Liver (tissue), 9 donors: ENCODE measurements around the gene PRMT2. TPM values are rescaled to one million over a fixed set of nuclear protein-coding genes. Genes with fewer than 3 reads are reported as not detected.

ENCODE experiments used
- DNase-seq: peaks from one replicate; pipeline ENCODE4 v3.0.0-alpha.2; 2017; ENCODE audit warnings: low spot score
- H3K27ac ChIP-seq, 2 donors: one replicate each; pipeline ENCODE4 v1.7.0; 2013; ENCODE audit warnings: inconsistent platforms in 2 of 2, low read length in 2 of 2, control low read depth in 1 of 2, low read depth in 1 of 2, mild to moderate bottlenecking in 1 of 2
- H3K27me3 ChIP-seq, 4 donors: one replicate each; pipeline versions ENCODE4 v1.6.1 to v1.7.0; 2013; ENCODE audit warnings: low read length in 3 of 4, inconsistent platforms in 1 of 4, mild to moderate bottlenecking in 1 of 4, moderate library complexity in 1 of 4; ENCODE audit not compliant: control insufficient read depth in 4 of 4, insufficient read depth in 4 of 4
- H3K36me3 ChIP-seq, 4 donors: one replicate each; pipeline versions ENCODE4 v1.6.1 to v1.7.0; 2013; ENCODE audit warnings: low read length in 3 of 4, mild to moderate bottlenecking in 3 of 4, low read depth in 1 of 4, moderate library complexity in 1 of 4; ENCODE audit not compliant: control insufficient read depth in 4 of 4, insufficient read depth in 3 of 4
- H3K4me1 ChIP-seq, 4 donors: one replicate each; pipeline versions ENCODE4 v1.6.1 to v1.7.0; 2013; ENCODE audit warnings: low read length in 3 of 4, mild to moderate bottlenecking in 3 of 4, moderate library complexity in 1 of 4; ENCODE audit not compliant: control insufficient read depth in 4 of 4, insufficient read depth in 4 of 4
- H3K4me3 ChIP-seq, 3 donors: one replicate each; pipeline versions ENCODE4 v1.6.1 to v1.7.0; 2013; ENCODE audit warnings: low read length in 3 of 3, control low read depth in 1 of 3, low read depth in 1 of 3, mild to moderate bottlenecking in 1 of 3
- H3K9ac ChIP-seq, 2 donors: one replicate each; pipeline ENCODE4 v1.7.0; 2013; ENCODE audit warnings: low read length in 2 of 2, mild to moderate bottlenecking in 2 of 2, moderate library complexity in 2 of 2, control low read depth in 1 of 2, low read depth in 1 of 2
- H3K9me3 ChIP-seq, 4 donors: one replicate each; pipeline versions ENCODE4 v1.6.1 to v1.7.0; 2013; ENCODE audit warnings: low read length in 3 of 4; ENCODE audit not compliant: control insufficient read depth in 4 of 4
- ATF3 ChIP-seq: IDR thresholded peaks from 2 replicates; pipeline ENCODE4 v1.6.1; 2016; ENCODE audit warnings: antibody characterized with exemption
- CTCF ChIP-seq: fragments of 150-350 bp; IDR thresholded peaks from 2 replicates; pipeline ENCODE4 v1.5.1; 2017; ENCODE audit warnings: improper control_type of control experiment, low read depth, low read length; ENCODE audit not compliant: missing input control
- EGR1 ChIP-seq, 2 donors: IDR thresholded peaks; 2 replicates each; pipeline ENCODE4 v1.6.1; 2016 to 2018; ENCODE audit warnings: antibody characterized with exemption in 2 of 2, low read depth in 2 of 2
- FOXA2 ChIP-seq: IDR thresholded peaks from 2 replicates; pipeline ENCODE4 v1.6.1; 2016; ENCODE audit warnings: antibody characterized with exemption
- GABPA ChIP-seq, 2 donors: IDR thresholded peaks in 1 of 2; conservative IDR thresholded peaks in 1 of 2; 2 replicates each; pipeline ENCODE4 v1.6.1; 2016; ENCODE audit warnings: antibody characterized with exemption in 2 of 2, mild to moderate bottlenecking in 1 of 2, moderate library complexity in 1 of 2
- HNF4A ChIP-seq, 2 donors: conservative IDR thresholded peaks; 2 replicates each; pipeline ENCODE4 v1.6.1; 2016; ENCODE audit warnings: antibody characterized with exemption in 2 of 2, mild to moderate bottlenecking in 2 of 2
- HNF4G ChIP-seq: IDR thresholded peaks from 2 replicates; pipeline ENCODE4 v1.6.1; 2016; ENCODE audit warnings: antibody characterized with exemption
- JUND ChIP-seq, 2 donors: IDR thresholded peaks; 2 replicates each; pipeline ENCODE4 v1.6.1; 2016; ENCODE audit warnings: antibody characterized with exemption in 2 of 2
- MAX ChIP-seq: IDR thresholded peaks from 2 replicates; pipeline ENCODE4 v1.6.1; 2016; ENCODE audit warnings: antibody characterized with exemption
- NR2F2 ChIP-seq: IDR thresholded peaks from 2 replicates; pipeline ENCODE4 v1.6.1; 2016; ENCODE audit warnings: antibody characterized with exemption
- REST ChIP-seq: IDR thresholded peaks from 2 replicates; pipeline ENCODE4 v1.6.1; 2016; ENCODE audit warnings: antibody characterized with exemption, mild to moderate bottlenecking
- RXRA ChIP-seq, 2 donors: IDR thresholded peaks; 2 replicates each; pipeline ENCODE4 v1.6.1; 2017 to 2018; ENCODE audit warnings: antibody characterized with exemption in 2 of 2, mild to moderate bottlenecking in 1 of 2
- SP1 ChIP-seq: IDR thresholded peaks from 2 replicates; pipeline ENCODE4 v1.6.1; 2018; ENCODE audit warnings: antibody characterized with exemption, mild to moderate bottlenecking
- TAF1 ChIP-seq: conservative IDR thresholded peaks from 2 replicates; pipeline ENCODE4 v1.6.1; 2016; ENCODE audit warnings: antibody characterized with exemption, mild to moderate bottlenecking
- YY1 ChIP-seq: IDR thresholded peaks from 2 replicates; pipeline ENCODE4 v1.6.1; 2016; ENCODE audit warnings: antibody characterized with exemption, mild to moderate bottlenecking
- ZBTB33 ChIP-seq: IDR thresholded peaks from 2 replicates; pipeline ENCODE4 v1.6.1; 2016; ENCODE audit warnings: antibody characterized with exemption
- WGBS: extraction: QIAGEN DNeasy Blood & Tissue Kit; methylation state at CpG from one replicate; pipeline ENCODE4 v1.1.7; 2013; 5-methylcytosine and 5-hydroxymethylcytosine counted together
- polyA plus RNA-seq, 2 donors: library from polyadenylated mRNA; stranded (reverse) in 1 of 2; unstranded in 1 of 2; fragments of 200-250 nt in 1 of 2; fragments of >200 nt in 1 of 2; fragmentation: Nextera tagmentation in 1 of 2; extraction: Ambion mirVana in 1 of 2; gene quantifications; one replicate each; pipeline versions ENCODE4 v1.2.1 to v1.2.3, GENCODE V29; 2013 to 2015
- total RNA-seq, 2 donors: library from RNA; depleted of rRNA; stranded (reverse); fragments of >200 nt; gene quantifications; one replicate each; pipeline ENCODE4 v1.2.3, GENCODE V29; 2014
- donor health status: healthy.
- donor health status: healthy.
- donor health status: healthy.
- donor health status: healthy.
- donor health status: healthy.

The PRMT2 gene
- total and polyA plus RNA-seq, 4 donors: 17.9 to 29.2 (median 23.2) TPM

GRCh38 chr21:46656820-46657219 is 21.3 kb downstream of the PRMT2 start:
- no peak for DNase-seq
- no peak for TF ChIP-seq MAX
- no peak for TF ChIP-seq ATF3
- no peak for TF ChIP-seq GABPA (IDR thresholded peaks at IDR 0.05 in 1 of 2, conservative IDR thresholded peaks at IDR 0.05 in 1 of 2)
- TF ChIP-seq EGR1 (IDR thresholded peaks at IDR 0.05; ENCODE audit: low read depth in 2 of 2): no peak
- TF ChIP-seq SP1: no peak
- TF ChIP-seq HNF4G: no peak
- no peak for TF ChIP-seq FOXA2
- H3K36me3 ChIP-seq: peaks cover 2 to 48% (median 28%) of the 10 kb centered on the region in 4 donors
- H3K27me3 ChIP-seq: no peaks in the 10 kb centered on the region
- H3K9me3 ChIP-seq: peaks cover 0 to 5% (median 2%) of the 10 kb centered on the region in 4 donors
- no peak overlapping the region for H3K27ac ChIP-seq
- no peaks in the 10 kb centered on the region for H3K4me1 ChIP-seq
- H3K4me3 ChIP-seq: no peak overlapping the region
- WGBS: 94% methylated on average over 1 of the region's 1 CpG
- H3K9ac ChIP-seq: no peak overlapping the region

- TF ChIP-seq TAF1: no peak
- no peak for TF ChIP-seq ATF3
- no peak for TF ChIP-seq NR2F2
- TF ChIP-seq ZBTB33: no peak
- no peak for TF ChIP-seq RXRA (IDR thresholded peaks at IDR 0.05)
- TF ChIP-seq HNF4G: no peak
- no peak for TF ChIP-seq HNF4A (conservative IDR thresholded peaks at IDR 0.05)
- TF ChIP-seq EGR1 (IDR thresholded peaks at IDR 0.05; ENCODE audit: low read depth in 2 of 2): no peak
- TF ChIP-seq JUND (IDR thresholded peaks at IDR 0.05): no peak
- no peak for TF ChIP-seq FOXA2
- TF ChIP-seq SP1: no peak
- no peak for TF ChIP-seq REST
- TF ChIP-seq CTCF: no peak
- TF ChIP-seq MAX: no peak
- TF ChIP-seq GABPA (IDR thresholded peaks at IDR 0.05 in 1 of 2, conservative IDR thresholded peaks at IDR 0.05 in 1 of 2): no peak
- no peak for TF ChIP-seq YY1
- Histone ChIP-seq H3K9me3 (no peaks in the 10 kb centered on the region), H3K4me3 (no peak overlapping the region), H3K4me1 (no peaks in the 10 kb centered on the region), H3K27me3 (no peaks in the 10 kb centered on the region), H3K36me3 (peaks cover 5 to 29% (median 12%) of the 10 kb centered on the region in 4 donors), H3K27ac (no peak overlapping the region), H3K9ac (no peak overlapping the region)
- DNase-seq: no peak
- 95% methylated on average over 8 of the region's 8 CpGs for WGBS
Measured at GRCh38 chr21:46660505-46660904, 25.0 kb downstream of the PRMT2 start.
